Germinal center (tissue), 1 donor: Measurements from ENCODE around the gene ANOS1.
"Not testable (repeated sequence)": the region's sequence is repeated elsewhere in the genome, so short reads cannot be mapped to it uniquely, and the experiment has no call there.

Experiments
- DNase-seq: peaks from one replicate; pipeline ENCODE4 v3.0.0; 2012; ENCODE audit warnings: mixed read lengths, low spot score

The ANOS1 gene

GRCh38 chrX:8731559-8732395 is at the start of gene ANOS1:
Gene ANOS1 (minus strand): TSS chrX:8732137. CDS start chrX:8732036, 101 bp downstream.
- no peak for DNase-seq

GRCh38 chrX:8773117-8773516 is 41.2 kb upstream of the ANOS1 start:
- DNase-seq = no peak

GRCh38 chrX:8760021-8760420 is 28.1 kb upstream of the ANOS1 start:
- DNase-seq = no peak

- not testable (repeated sequence) for DNase-seq
These were observed 26.8 kb upstream of the ANOS1 start for GRCh38 chrX:8758706-8759105.

- not testable (repeated sequence) for DNase-seq
These were observed 25.9 kb upstream of the ANOS1 start for GRCh38 chrX:8757609-8758389.

GRCh38 chrX:8755813-8756212 is 23.9 kb upstream of the ANOS1 start:
- DNase-seq = no peak

- DNase-seq = no peak
These were observed 23.2 kb upstream of the ANOS1 start for GRCh38 chrX:8755116-8755515.

GRCh38 chrX:8749697-8750096 is 17.8 kb upstream of the ANOS1 start:
- no peak for DNase-seq

- DNase-seq = peak; percentile 6
These were observed 16.9 kb upstream of the ANOS1 start for GRCh38 chrX:8748855-8749254.

- DNase-seq = peak; percentile 19
These were observed 11.3 kb upstream of the ANOS1 start for GRCh38 chrX:8743126-8743732.

GRCh38 chrX:8741981-8742380 is 10.0 kb upstream of the ANOS1 start:
- no peak for DNase-seq

GRCh38 chrX:8738588-8739189 is 6.8 kb upstream of the ANOS1 start:
- DNase-seq = no peak

- DNase-seq = no peak
These were observed 5.9 kb upstream of the ANOS1 start for GRCh38 chrX:8737883-8738282.

GRCh38 chrX:8730812-8731558 is 952 bp downstream of the ANOS1 start:
- DNase-seq = no peak

- DNase-seq = no peak
These were observed 2.1 kb downstream of the ANOS1 start for GRCh38 chrX:8729811-8730210.

- DNase-seq = no peak
These were observed 2.9 kb downstream of the ANOS1 start for GRCh38 chrX:8728932-8729535.

GRCh38 chrX:8726031-8726652 is 5.8 kb downstream of the ANOS1 start:
- DNase-seq = no peak

- no peak for DNase-seq
These were observed 7.6 kb downstream of the ANOS1 start for GRCh38 chrX:8724300-8724699.

- DNase-seq = no peak
These were observed 10.4 kb downstream of the ANOS1 start for GRCh38 chrX:8721536-8721935.

GRCh38 chrX:8720136-8720535 is 11.8 kb downstream of the ANOS1 start:
- DNase-seq = no peak

GRCh38 chrX:8717354-8717753 is 14.6 kb downstream of the ANOS1 start:
- no peak for DNase-seq
